ENCODE measurements around the gene TMA7.

GRCh38 chr3:48467473-48468267 is 27.6 kb downstream of the TMA7 start:
- TF ChIP-seq CTCF (conservative IDR thresholded peaks at IDR 0.05; ENCODE audit: low read length) = no peak
- no peak for TF ChIP-seq EZH2phosphoT487 (IDR thresholded peaks at IDR 0.05; ENCODE audit: borderline replicate concordance, low read depth, low read length)
